ENCODE data around the gene CKLF. TPM values are rescaled to one million over a fixed set of nuclear protein-coding genes. Genes with fewer than 3 reads are reported as not detected.
"Not testable (repeated sequence)": the region's sequence is repeated elsewhere in the genome, so short reads cannot be mapped to it uniquely, and the experiment has no call there.

CKLF gene
- total RNA-seq, 1 experiment from 2014 or later = 57.8 TPM

- H3K27me3 Mint-ChIP-seq (ENCODE audit: insufficient read depth, unreplicated experiment) = no peaks in the 10 kb centered on the region
- ChIA-PET POLR2A (interaction anchor here (0.6 to 2.1 kb wide), 3 partner anchors 13 to 211 kb away, joined by 3 to 6 read pairs (median 4); no protein-coding TSS in a partner anchor), CTCF (interaction anchor here (0.6 to 4.5 kb wide), 33 partner anchors 7 to 338 kb away, joined by 3 to 36 read pairs (median 4); partner anchors contain the start of genes CMTM2 and DYNC1LI2)
- DNase-seq (ENCODE audit: unreplicated experiment) = no peak
- intact Hi-C loops (cut with micrococcal nuclease) = no loop called here
- peaks cover 56% of the 10 kb centered on the region for H3K36me3 Mint-ChIP-seq (ENCODE audit: insufficient read depth, unreplicated experiment)
- H3K27ac Mint-ChIP-seq (ENCODE audit: low read depth, unreplicated experiment) = no peak overlapping the region
- H3K4me1 Mint-ChIP-seq (ENCODE audit: insufficient read depth, unreplicated experiment) = no peaks in the 10 kb centered on the region
- TF ChIP-seq, protein P1, sequence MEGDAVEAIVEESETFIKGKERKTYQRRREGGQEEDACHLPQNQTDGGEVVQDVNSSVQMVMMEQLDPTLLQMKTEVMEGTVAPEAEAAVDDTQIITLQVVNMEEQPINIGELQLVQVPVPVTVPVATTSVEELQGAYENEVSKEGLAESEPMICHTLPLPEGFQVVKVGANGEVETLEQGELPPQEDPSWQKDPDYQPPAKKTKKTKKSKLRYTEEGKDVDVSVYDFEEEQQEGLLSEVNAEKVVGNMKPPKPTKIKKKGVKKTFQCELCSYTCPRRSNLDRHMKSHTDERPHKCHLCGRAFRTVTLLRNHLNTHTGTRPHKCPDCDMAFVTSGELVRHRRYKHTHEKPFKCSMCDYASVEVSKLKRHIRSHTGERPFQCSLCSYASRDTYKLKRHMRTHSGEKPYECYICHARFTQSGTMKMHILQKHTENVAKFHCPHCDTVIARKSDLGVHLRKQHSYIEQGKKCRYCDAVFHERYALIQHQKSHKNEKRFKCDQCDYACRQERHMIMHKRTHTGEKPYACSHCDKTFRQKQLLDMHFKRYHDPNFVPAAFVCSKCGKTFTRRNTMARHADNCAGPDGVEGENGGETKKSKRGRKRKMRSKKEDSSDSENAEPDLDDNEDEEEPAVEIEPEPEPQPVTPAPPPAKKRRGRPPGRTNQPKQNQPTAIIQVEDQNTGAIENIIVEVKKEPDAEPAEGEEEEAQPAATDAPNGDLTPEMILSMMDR (IDR thresholded peaks at IDR 0.05; ENCODE audit: unreplicated experiment) = no peak
- H3K4me3 Mint-ChIP-seq (ENCODE audit: unreplicated experiment) = no peak overlapping the region
- H3K9me3 Mint-ChIP-seq (ENCODE audit: unreplicated experiment) = no peaks in the 10 kb centered on the region
- BruUV-seq (replicated peaks) = no TSS peak
These were observed 11.4 kb downstream of the CKLF start for GRCh38 chr16:66563574-66564334.

DNA sequence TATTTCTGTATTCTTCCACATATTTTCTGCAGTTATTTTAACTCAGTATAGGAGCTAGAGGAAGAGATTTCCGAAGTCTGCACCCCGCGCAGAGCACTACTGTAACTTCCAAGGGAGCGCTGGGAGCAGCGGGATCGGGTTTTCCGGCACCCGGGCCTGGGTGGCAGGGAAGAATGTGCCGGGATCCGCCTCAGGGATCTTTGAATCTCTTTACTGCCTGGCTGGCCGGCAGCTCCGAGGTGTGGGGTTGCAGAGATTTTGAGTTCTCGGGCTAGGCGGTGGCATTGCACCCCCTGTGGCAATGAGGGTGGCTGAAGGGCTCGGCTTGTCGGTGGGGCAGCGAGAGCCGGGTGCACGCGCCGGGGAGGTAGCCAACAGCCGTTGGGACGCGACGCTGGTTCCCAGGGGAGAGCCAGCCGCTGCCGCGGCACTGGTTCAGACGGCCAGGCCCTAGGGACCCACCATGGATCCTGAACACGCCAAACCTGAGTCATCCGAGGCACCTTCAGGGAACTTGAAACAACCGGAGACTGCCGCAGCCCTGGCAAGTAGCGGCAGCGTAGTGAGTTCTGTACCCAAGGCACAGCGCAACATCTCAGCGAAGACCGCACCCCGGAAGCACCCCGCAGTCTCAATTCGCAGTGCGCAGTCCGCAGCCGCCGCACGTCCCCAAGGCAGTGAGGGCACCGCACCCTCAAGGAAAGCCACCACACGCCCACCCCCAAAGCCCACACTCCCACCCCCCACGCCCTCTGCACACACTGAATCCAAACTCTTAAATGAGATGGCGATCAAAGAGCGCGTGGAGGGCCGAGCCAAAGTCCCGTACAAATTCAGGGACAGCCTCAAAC lies 13.9 kb downstream of the CKLF start, which contains the start of gene CMTM1:
CMTM1 (plus strand) TSS at position 389 of the 851 bp plus-strand sequence; CDS start at position 464, 75 bp downstream.
- intact Hi-C loops (cut with micrococcal nuclease) = no loop called here
- Mint-ChIP-seq H3K4me3 (ENCODE audit: unreplicated experiment) (no peak within 1 kb of the TSS), H3K9me3 (ENCODE audit: unreplicated experiment) (no peaks in the 10 kb centered on the region), H3K27ac (ENCODE audit: low read depth, unreplicated experiment) (no peak within 1 kb of the TSS), H3K27me3 (ENCODE audit: insufficient read depth, unreplicated experiment) (no peaks in the 10 kb centered on the region), H3K36me3 (ENCODE audit: insufficient read depth, unreplicated experiment) (peaks cover 47% of the 10 kb centered on the region), H3K4me1 (ENCODE audit: insufficient read depth, unreplicated experiment) (peaks cover 16% of the 10 kb centered on the region)
- no TSS peak for BruUV-seq (replicated peaks)
- POLR2A ChIA-PET = interaction anchor here (0.6 to 1.1 kb wide), 2 partner anchors 14 to 54 kb away, joined by 3 read pairs; partner anchors contain the start of gene CKLF
- CTCF ChIA-PET = interaction anchor here (0.6 to 1.3 kb wide), 2 partner anchors 13 to 188 kb away, joined by 3 read pairs; partner anchors contain the start of gene CMTM2
- TF ChIP-seq, protein P1 (IDR thresholded peaks at IDR 0.05; ENCODE audit: unreplicated experiment) = no peak
- DNase-seq (ENCODE audit: unreplicated experiment) = no peak

DNA sequence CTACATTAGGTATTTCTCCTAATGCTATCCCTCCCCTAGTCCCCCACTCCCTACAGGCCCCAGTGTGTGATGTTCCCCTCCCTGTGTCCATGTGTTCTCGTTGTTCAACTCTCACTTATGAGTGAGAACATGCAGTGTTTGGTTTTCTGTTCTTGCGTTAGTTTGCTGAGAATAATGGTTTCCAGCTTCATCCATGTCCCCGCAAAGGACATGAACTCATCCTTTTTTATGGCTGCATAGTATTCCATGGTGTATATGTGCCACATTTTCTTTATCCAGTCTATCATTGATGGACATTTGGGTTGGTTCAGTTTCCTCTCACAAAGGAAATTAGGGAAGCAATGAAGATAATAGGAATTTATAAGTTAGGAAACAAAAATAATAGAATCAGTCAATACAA lies 14.9 kb downstream of the CKLF start:
- H3K4me1 Mint-ChIP-seq (ENCODE audit: insufficient read depth, unreplicated experiment) = peaks cover 16% of the 10 kb centered on the region
- H3K27ac Mint-ChIP-seq (ENCODE audit: low read depth, unreplicated experiment); BruUV-seq (replicated peaks); H3K4me3 Mint-ChIP-seq (ENCODE audit: unreplicated experiment); intact Hi-C loops (cut with micrococcal nuclease); H3K27me3 Mint-ChIP-seq (ENCODE audit: insufficient read depth, unreplicated experiment); H3K9me3 Mint-ChIP-seq (ENCODE audit: unreplicated experiment); DNase-seq (ENCODE audit: unreplicated experiment): not testable (repeated sequence)
- ChIA-PET CTCF (interaction anchor here (1.2 kb wide), 1 partner anchor 300 kb away, joined by 3 read pairs; no protein-coding TSS in a partner anchor), POLR2A (interaction anchor here (0.6 kb wide), 1 partner anchor 18 kb away, joined by 3 read pairs; no protein-coding TSS in a partner anchor)
- H3K36me3 Mint-ChIP-seq (ENCODE audit: insufficient read depth, unreplicated experiment) = peaks cover 37% of the 10 kb centered on the region

- Mint-ChIP-seq H3K4me3 (ENCODE audit: unreplicated experiment) (no peak overlapping the region), H3K27ac (ENCODE audit: low read depth, unreplicated experiment) (no peak overlapping the region), H3K9me3 (ENCODE audit: unreplicated experiment) (no peaks in the 10 kb centered on the region), H3K27me3 (ENCODE audit: insufficient read depth, unreplicated experiment) (no peaks in the 10 kb centered on the region), H3K36me3 (ENCODE audit: insufficient read depth, unreplicated experiment) (peaks cover 35% of the 10 kb centered on the region), H3K4me1 (ENCODE audit: insufficient read depth, unreplicated experiment) (peaks cover 16% of the 10 kb centered on the region)
- ChIA-PET POLR2A (no interaction called here), CTCF (no interaction called here)
- intact Hi-C loops (cut with micrococcal nuclease) = no loop called here
- TF ChIP-seq, protein P1 (IDR thresholded peaks at IDR 0.05; ENCODE audit: unreplicated experiment) = no peak
- no TSS peak for BruUV-seq (replicated peaks)
- no peak for DNase-seq (ENCODE audit: unreplicated experiment)
These were observed 16.0 kb downstream of the CKLF start for GRCh38 chr16:66568355-66568754.
